ENCODE measurements around the gene IL4I1.
A peak's percentile ranks its signal among the peaks of the same experiment; 100 is the strongest.

IL4I1 gene

GRCh38 chr19:49849433-49850220 lies 47.1 kb downstream of the IL4I1 start:
- Histone ChIP-seq H3K9me3 (ENCODE audit: low read length) (peaks cover 4% of the 10 kb centered on the region), H3K36me3 (ENCODE audit: insufficient read depth, low read length) (peaks cover 22% of the 10 kb centered on the region), H3K4me1 (ENCODE audit: insufficient read depth, low read length) (peaks cover 18% of the 10 kb centered on the region), H2AFZ (ENCODE audit: low read depth, low read length) (no peak overlapping the region), H3K27me3 (ENCODE audit: insufficient read depth, low read length) (no peaks in the 10 kb centered on the region), H3K4me3 (ENCODE audit: low read length) (peak overlapping the region; percentile 99)

- no peaks in the 10 kb centered on the region for H3K27me3 ChIP-seq (ENCODE audit: insufficient read depth, low read length)
- H3K4me3 ChIP-seq (ENCODE audit: low read length), result no peak overlapping the region
- peaks cover 15% of the 10 kb centered on the region for H3K36me3 ChIP-seq (ENCODE audit: insufficient read depth, low read length)
- peaks cover 18% of the 10 kb centered on the region for H3K4me1 ChIP-seq (ENCODE audit: insufficient read depth, low read length)
- peaks cover 4% of the 10 kb centered on the region for H3K9me3 ChIP-seq (ENCODE audit: low read length)
- H2AFZ ChIP-seq (ENCODE audit: low read depth, low read length), result no peak overlapping the region
These were observed 47.7 kb downstream of the IL4I1 start for GRCh38 chr19:49848938-49849337.

GRCh38 chr19:49847731-49848696 lies 48.7 kb downstream of the IL4I1 start:
- no peak overlapping the region for H2AFZ ChIP-seq (ENCODE audit: low read depth, low read length)
- peaks cover 4% of the 10 kb centered on the region for H3K9me3 ChIP-seq (ENCODE audit: low read length)
- no peak overlapping the region for H3K4me3 ChIP-seq (ENCODE audit: low read length)
- H3K36me3 ChIP-seq (ENCODE audit: insufficient read depth, low read length), result peaks cover 12% of the 10 kb centered on the region
- H3K4me1 ChIP-seq (ENCODE audit: insufficient read depth, low read length), result peaks cover 16% of the 10 kb centered on the region
- H3K27me3 ChIP-seq (ENCODE audit: insufficient read depth, low read length), result no peaks in the 10 kb centered on the region

- Histone ChIP-seq H2AFZ (ENCODE audit: low read depth, low read length) (no peak overlapping the region), H3K4me1 (ENCODE audit: insufficient read depth, low read length) (peaks cover 4% of the 10 kb centered on the region), H3K36me3 (ENCODE audit: insufficient read depth, low read length) (peaks cover 4% of the 10 kb centered on the region), H3K9me3 (ENCODE audit: low read length) (peaks cover 4% of the 10 kb centered on the region), H3K4me3 (ENCODE audit: low read length) (no peak overlapping the region), H3K27me3 (ENCODE audit: insufficient read depth, low read length) (no peaks in the 10 kb centered on the region)
These were observed 50.3 kb downstream of the IL4I1 start for GRCh38 chr19:49846408-49846807.

GRCh38 chr19:49845414-49845813 lies 51.3 kb downstream of the IL4I1 start:
- peaks cover 4% of the 10 kb centered on the region for H3K9me3 ChIP-seq (ENCODE audit: low read length)
- H3K36me3 ChIP-seq (ENCODE audit: insufficient read depth, low read length), result peaks cover 11% of the 10 kb centered on the region
- H3K4me3 ChIP-seq (ENCODE audit: low read length), result no peak overlapping the region
- H3K27me3 ChIP-seq (ENCODE audit: insufficient read depth, low read length), result no peaks in the 10 kb centered on the region
- H3K4me1 ChIP-seq (ENCODE audit: insufficient read depth, low read length), result peaks cover 6% of the 10 kb centered on the region
- no peak overlapping the region for H2AFZ ChIP-seq (ENCODE audit: low read depth, low read length)

- peaks cover 4% of the 10 kb centered on the region for H3K9me3 ChIP-seq (ENCODE audit: low read length)
- H3K27me3 ChIP-seq (ENCODE audit: insufficient read depth, low read length), result no peaks in the 10 kb centered on the region
- H3K4me1 ChIP-seq (ENCODE audit: insufficient read depth, low read length), result peaks cover 4% of the 10 kb centered on the region
These were observed 52.3 kb downstream of the IL4I1 start for GRCh38 chr19:49844138-49845095.

GRCh38 chr19:49843265-49843664 lies 53.4 kb downstream of the IL4I1 start:
- no peak overlapping the region for H2AFZ ChIP-seq (ENCODE audit: low read depth, low read length)
- H3K4me3 ChIP-seq (ENCODE audit: low read length), result no peak overlapping the region
- no peaks in the 10 kb centered on the region for H3K27me3 ChIP-seq (ENCODE audit: insufficient read depth, low read length)
- H3K4me1 ChIP-seq (ENCODE audit: insufficient read depth, low read length), result peaks cover 4% of the 10 kb centered on the region
- no peaks in the 10 kb centered on the region for H3K9me3 ChIP-seq (ENCODE audit: low read length)
- peaks cover 26% of the 10 kb centered on the region for H3K36me3 ChIP-seq (ENCODE audit: insufficient read depth, low read length)

More at GRCh38 chr19:49844138-49845095, 52.3 kb downstream of the IL4I1 start:
- Histone ChIP-seq H3K4me3 (ENCODE audit: low read length) (no peak overlapping the region), H3K36me3 (ENCODE audit: insufficient read depth, low read length) (peaks cover 19% of the 10 kb centered on the region), H2AFZ (ENCODE audit: low read depth, low read length) (no peak overlapping the region)

- peaks cover 2% of the 10 kb centered on the region for H3K9me3 ChIP-seq (ENCODE audit: low read length)
- H3K4me3 ChIP-seq (ENCODE audit: low read length), result no peak overlapping the region
- peaks cover 50% of the 10 kb centered on the region for H3K36me3 ChIP-seq (ENCODE audit: insufficient read depth, low read length)
- H2AFZ ChIP-seq (ENCODE audit: low read depth, low read length), result no peak overlapping the region
- H3K4me1 ChIP-seq (ENCODE audit: insufficient read depth, low read length), result peaks cover 4% of the 10 kb centered on the region
- no peaks in the 10 kb centered on the region for H3K27me3 ChIP-seq (ENCODE audit: insufficient read depth, low read length)
These were observed 55.9 kb downstream of the IL4I1 start for GRCh38 chr19:49840736-49841249.

- peaks cover 2% of the 10 kb centered on the region for H3K9me3 ChIP-seq (ENCODE audit: low read length)
- H2AFZ ChIP-seq (ENCODE audit: low read depth, low read length), result no peak overlapping the region
- peaks cover 55% of the 10 kb centered on the region for H3K36me3 ChIP-seq (ENCODE audit: insufficient read depth, low read length)
- peaks cover 4% of the 10 kb centered on the region for H3K4me1 ChIP-seq (ENCODE audit: insufficient read depth, low read length)
- no peak overlapping the region for H3K4me3 ChIP-seq (ENCODE audit: low read length)
- H3K27me3 ChIP-seq (ENCODE audit: insufficient read depth, low read length), result no peaks in the 10 kb centered on the region
These were observed 56.4 kb downstream of the IL4I1 start for GRCh38 chr19:49840321-49840720.

- no peak overlapping the region for H3K4me3 ChIP-seq (ENCODE audit: low read length)
- H3K9me3 ChIP-seq (ENCODE audit: low read length), result peaks cover 2% of the 10 kb centered on the region
- peaks cover 4% of the 10 kb centered on the region for H3K4me1 ChIP-seq (ENCODE audit: insufficient read depth, low read length)
- H2AFZ ChIP-seq (ENCODE audit: low read depth, low read length), result no peak overlapping the region
- H3K27me3 ChIP-seq (ENCODE audit: insufficient read depth, low read length), result no peaks in the 10 kb centered on the region
- H3K36me3 ChIP-seq (ENCODE audit: insufficient read depth, low read length), result peaks cover 61% of the 10 kb centered on the region
These were observed 57.0 kb downstream of the IL4I1 start for GRCh38 chr19:49839713-49840112.

Data from neuron (in vitro differentiated cells).